ENCODE measurements around the gene C2orf78.

GRCh38 chr2:73776381-73776780 is 7.6 kb upstream of the C2orf78 start:
- TF ChIP-seq CTCF (IDR thresholded peaks at IDR 0.05) = no peak
- no peak for TF ChIP-seq POLR2A (IDR thresholded peaks at IDR 0.05)

Measured in thyroid gland (tissue), 4 donors.